OCI-M1 (cell line): ENCODE data around the gene OR51M1.
"Not testable (repeated sequence)": the region's sequence is repeated elsewhere in the genome, so short reads cannot be mapped to it uniquely, and the experiment has no call there.

ENCODE experiments used
- DNase-seq: peaks from one replicate; lab custom pipeline; 2025; lab: John Stamatoyannopoulos, UW

OR51M1 gene, protein sequence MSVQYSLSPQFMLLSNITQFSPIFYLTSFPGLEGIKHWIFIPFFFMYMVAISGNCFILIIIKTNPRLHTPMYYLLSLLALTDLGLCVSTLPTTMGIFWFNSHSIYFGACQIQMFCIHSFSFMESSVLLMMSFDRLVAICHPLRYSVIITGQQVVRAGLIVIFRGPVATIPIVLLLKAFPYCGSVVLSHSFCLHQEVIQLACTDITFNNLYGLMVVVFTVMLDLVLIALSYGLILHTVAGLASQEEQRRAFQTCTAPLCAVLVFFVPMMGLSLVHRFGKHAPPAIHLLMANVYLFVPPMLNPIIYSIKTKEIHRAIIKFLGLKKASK

DNA sequence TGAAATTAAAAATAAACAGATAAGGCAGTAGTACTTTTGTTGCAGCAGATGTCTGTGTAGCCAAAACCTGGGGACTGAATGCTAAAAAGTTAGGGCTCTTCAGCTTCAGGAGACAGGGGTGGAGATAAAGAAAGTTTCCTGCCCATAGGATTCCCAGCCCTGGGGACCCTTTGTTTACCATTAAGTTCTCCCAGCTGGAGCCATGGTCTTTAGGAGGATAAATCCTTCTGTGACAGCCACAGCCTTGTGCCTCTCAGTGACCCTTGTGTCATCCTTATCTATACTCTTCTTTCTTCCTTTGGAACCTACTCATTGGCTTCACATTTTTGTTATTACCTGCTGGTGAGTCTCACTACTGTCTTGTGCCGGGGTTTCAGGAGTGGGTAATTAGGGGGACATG is at the start of gene OR51M1:
Gene OR51M1, plus strand, starts transcription at position 237 of the 400 bp plus-strand sequence. CDS start 5,587 bp downstream, outside the sequence.
- no peak for DNase-seq

DNA sequence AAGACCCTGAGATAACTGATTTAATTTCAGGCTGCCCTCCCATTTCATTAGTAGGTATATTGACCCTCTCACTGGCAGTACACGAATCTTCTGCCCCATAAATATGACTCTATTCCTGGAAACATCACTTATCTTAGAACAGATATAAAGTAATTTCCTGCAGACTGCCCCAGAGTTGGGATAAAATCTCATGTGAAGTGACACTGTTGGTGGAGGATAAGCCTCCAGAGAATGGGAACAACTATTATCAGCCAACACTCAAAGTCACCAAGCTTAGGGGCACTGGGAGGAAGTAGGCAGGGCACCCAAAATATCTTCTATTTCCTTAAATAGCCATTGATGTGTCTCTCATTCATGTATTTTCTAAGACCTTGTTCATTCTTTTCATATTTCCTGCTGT is 48.4 kb upstream of the OR51M1 start:
- peak; percentile 68 for DNase-seq

DNA sequence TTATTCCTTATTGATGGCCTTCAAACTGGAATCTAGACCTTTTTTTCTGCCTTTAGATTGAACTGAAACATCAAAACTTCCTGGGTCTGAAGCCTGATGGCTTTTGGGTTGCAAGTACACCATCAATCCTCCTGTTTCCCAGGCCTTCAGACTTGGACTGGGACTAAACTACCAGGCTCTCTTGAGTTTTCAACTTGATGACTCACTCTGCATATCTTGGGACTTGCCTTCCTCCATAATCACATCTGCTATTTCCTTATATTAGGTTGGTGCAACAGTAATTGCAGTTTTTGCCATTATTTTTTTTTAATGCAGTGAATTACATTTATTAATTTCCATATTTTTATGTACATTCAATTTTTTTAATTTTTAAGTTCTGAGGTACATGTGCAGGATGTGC is 47.3 kb upstream of the OR51M1 start:
- peak; percentile 8 for DNase-seq

DNA sequence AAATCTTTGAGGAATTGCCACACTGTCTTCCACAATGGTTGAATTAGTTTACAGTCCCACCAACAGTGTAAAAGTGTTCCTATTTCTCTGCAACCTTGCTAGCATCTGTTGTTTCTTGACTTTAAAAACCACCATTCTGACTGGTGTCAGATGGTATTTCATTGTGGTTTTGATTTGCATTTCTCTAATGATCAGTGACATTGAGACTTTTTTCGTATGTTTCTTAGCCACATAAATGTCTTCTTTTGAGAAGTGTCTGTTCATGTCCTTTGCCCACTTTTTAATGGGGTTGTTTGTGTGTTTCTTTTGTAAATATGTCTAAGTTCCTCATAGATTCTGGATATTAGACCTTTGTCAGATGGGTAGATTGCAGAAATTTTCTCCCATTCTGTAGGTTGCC is 46.4 kb upstream of the OR51M1 start:
- DNase-seq: not testable (repeated sequence)

DNA sequence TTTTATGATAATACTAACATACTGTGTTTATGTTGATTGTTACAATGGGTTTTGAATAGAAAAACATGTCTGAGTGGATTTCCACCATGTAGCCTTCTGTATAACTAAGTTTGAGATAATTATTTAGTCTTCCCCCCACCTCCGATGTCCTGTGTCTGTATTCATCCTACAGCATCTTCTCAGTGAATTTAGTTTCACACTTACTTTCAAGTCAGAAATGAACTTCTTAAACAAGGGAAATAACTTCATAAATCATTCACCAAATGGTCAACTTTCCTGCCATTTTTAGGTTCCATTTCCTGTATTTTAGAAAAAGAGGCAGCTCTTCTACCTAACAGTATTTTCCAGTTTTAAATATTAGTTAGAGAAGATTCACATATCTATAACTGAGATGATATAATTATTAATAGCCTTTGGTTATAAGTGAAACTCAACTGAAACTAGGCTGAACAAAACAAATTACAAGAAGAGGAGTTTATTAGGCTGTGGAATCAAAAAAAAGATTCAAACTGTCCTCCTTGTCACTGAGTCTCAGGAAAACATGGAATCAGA is 43.8 kb upstream of the OR51M1 start:
- DNase-seq: no peak

DNA sequence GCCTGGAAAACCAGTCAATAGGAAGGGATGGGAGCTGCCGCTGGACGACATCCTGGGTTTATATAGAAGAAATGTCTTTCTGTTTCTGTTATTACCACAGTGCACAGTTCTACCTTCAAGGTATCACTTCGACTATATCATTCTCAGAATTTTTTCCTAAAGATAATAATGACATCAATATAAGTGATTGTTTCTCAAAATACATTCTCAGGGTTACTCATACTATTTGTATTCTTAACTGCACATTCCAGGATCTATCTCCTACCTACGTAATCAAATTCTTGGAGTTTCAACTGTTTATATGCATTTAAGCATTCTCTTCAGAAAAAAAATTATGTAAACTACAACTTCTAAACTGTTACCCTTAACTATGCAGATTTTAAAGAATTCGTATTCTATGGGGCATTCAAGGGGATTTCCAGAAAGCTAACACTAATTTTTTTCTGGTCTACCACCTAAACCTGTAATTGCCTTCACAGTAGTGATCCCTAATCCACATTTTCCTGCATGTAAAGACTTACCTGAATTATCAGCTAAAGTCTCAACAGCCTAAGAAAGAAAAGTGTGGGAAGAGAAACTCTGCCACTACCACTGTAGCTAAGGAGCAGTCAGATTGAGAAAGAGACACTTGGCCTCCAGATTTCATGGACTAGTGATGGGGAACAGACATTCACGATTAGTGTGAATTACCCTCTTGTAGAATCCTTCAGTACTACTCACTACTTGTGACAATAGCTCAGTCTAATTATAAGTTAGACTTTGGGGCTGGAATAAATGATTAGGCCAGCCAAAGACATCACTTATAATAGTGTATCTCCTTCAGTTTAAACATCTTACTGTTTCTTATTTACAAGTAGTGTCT is 39.9 kb upstream of the OR51M1 start, which contains the start of gene OR51B5:
Gene OR51B5, minus strand, starts transcription at position 51 of the 862 bp plus-strand sequence. Its CDS starts 0 bp downstream, at position 51.
- DNase-seq: no peak

DNA sequence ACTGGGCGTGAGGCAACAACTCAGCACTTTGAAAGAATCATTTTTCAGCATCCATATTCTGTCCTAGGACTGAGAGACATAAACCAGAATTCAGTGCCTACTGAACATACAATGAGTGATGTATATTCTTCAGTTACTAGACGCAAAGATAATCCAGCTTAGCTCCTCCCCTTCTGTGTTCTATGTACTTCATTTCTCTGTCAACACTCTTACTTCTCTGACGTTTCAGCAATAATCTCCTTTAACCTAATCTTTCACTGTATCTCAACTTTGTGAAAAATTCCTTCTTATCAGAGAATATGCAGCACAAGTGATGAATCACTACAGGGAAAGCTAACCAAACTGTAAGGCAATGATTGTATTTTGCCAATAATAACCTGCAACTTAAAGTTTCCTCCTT is 37.8 kb upstream of the OR51M1 start:
- no peak for DNase-seq

DNA sequence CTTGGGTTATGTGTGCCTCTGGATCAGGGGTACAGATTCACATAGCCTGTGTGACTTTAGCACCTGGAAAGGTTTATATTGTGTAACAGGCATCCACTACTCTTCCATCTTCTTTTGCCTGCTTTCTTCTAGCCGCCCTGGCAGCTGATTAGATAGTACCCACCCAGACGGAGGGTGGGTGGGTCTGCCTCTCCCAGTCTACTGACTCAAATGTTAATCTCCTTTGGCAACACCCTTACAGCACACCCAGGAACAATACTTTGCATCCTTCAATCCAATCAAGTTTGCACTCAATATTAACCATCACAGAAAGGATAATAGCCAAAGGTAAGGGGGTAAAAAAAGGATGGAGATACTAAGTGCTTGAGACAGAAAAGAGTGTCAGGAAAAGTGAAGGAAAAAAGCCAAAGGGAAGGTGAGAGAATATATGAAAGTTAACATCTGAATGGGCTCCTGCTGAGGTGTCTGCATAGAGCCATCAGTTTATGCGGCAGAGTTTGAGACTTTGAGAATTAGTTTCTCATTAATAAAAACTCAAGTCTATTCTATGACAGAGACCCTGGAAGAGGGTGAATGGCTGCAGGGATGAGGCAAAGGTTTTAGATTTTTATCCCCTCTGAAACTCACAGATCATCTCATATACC is 34.9 kb upstream of the OR51M1 start:
- no peak for DNase-seq

DNA sequence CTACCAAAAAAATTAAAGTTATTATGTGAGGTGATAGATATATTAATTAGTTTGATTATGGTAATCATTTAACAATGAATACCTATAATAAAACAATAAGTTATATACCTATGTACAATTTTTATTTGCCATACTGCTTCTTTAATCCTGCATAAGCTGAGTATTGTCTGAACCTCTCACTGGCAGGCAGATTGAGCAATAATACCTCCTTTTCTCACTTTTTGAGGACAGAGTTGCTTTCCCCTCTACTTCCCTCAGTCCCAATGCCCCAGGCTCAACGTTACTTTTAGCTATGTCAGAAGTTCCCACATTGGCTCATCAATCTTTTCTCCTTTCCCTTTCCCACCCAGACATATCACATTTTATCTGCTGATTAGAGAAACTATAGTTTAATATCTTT is 34.1 kb upstream of the OR51M1 start:
- DNase-seq: no peak

DNA sequence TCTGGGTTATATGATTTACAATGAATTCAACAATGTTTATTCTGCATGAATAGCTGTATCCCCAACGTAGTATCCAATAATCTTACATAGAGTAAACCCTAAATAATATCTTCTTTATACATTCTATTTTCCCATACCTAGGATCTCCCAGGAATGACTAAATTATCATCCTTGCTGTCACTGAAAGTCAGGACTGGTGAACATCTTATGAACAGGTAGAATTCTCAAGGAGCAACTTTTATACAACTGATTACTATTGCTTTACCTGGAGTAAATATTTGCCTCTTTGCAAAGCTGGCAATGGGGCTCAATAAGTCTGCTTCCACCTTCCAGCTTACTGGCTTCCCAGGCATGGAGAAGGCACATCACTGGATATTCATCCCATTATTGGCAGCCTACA is 32.4 kb upstream of the OR51M1 start, which contains the start of gene OR51B6:
Gene OR51B6, plus strand, starts transcription at position 301 of the 400 bp plus-strand sequence. Its CDS starts 0 bp downstream, at position 301.
- DNase-seq: no peak

DNA sequence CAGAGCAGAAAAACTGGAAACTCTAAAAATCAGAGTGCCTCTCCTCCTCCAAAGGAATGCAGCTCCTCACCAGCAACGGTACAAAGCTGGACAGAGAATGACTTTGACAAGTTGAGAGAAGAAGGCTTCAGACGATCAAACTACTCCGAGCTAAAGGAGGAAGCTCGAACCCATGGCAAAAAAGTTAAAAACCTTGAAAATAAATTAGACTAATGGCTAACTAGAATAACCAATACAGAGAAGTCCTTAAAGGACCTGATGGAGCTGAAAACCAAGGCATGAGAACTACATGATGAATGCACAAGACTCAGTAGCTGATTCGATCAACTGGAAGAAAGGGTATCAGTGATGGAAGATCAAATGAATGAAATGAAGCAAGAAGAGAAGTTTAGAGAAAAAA is 27.6 kb upstream of the OR51M1 start:
- not testable (repeated sequence) for DNase-seq

DNA sequence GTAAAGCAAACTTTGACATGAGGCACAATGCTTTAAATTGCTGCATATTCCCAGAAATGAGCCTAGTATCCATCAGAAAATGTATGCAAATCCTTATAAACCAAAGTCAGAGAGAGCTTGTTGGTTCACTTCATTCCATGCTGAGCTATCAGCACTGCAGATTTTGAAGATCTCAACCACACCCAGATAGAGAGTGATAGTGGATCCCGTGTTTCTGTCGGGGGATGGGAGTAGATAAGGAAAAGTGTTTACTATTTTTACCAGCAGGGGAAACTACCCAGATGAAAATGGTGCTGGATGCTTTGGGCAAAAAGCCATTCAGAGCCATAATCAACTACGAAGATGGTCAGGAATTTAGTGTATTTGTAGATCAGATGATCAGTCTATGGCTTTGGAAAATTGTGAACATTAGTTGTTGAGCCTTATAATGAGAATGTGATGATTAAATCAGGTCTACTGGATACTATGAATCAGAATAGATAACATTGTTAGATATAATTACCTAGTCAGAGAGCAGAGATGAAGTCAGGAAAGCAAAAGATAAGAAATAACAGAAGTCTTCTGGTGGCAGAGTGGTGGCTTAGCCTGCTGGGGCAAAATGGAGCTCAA is 21.5 kb upstream of the OR51M1 start:
- DNase-seq: no peak

DNA sequence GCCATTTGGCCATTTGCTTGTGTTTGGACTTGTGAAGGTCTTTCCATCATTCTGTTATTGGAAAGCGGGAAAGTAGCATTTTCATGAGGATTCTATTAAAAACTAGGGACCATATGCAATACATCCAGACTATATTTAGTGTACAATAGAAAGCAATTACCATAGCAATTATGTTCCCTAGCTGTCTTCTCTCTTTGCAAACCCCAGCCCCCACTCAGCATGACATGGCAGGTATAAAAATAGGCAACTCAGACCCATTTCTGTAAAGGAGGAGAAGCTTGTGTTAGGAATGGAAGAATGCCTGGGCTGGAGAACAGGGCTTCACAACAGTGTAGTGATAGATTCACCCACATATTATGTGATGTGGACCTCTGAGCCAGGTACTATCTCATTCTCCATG is 19.9 kb upstream of the OR51M1 start:
- peak; percentile 8 for DNase-seq

DNA sequence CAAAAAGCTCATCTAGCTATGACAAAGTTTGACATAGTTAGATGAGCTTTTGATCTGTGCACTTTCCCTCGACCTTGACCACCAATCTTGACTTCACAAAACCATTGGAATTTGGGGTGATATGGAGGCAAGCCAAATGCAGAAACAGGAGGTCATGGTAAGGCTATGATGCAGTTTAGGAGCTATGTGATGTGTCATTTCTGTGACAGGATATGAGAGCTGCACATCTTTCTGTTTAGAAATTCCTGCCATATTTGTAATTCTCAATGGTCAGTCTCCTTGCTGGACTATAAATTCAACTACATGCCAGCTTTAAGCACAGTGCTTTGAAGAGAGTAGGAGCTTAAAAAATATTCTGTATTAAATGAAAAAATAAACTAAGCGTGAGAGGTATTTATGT is 19.4 kb upstream of the OR51M1 start:
- DNase-seq: no peak

DNA sequence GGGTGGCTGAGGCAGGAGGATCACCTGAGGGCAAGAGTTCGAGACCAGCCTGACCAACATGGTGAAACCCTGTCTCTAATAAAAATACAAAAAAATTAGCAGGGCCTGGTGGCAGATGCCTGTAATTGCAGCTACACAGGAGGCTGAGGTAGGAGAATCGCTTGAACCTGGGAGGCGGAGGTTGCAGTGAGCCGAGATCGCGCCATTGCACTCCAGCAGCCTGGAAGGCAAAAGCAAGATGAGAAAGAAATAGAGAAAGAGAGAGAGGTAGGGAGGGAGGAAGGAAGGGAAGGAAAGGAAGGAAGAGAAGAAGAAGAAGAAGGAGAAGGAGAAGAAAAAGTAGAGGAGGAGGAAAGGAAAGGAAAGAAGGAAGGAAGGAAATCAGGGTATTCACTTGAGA is 17.2 kb upstream of the OR51M1 start:
- not testable (repeated sequence) for DNase-seq

DNA sequence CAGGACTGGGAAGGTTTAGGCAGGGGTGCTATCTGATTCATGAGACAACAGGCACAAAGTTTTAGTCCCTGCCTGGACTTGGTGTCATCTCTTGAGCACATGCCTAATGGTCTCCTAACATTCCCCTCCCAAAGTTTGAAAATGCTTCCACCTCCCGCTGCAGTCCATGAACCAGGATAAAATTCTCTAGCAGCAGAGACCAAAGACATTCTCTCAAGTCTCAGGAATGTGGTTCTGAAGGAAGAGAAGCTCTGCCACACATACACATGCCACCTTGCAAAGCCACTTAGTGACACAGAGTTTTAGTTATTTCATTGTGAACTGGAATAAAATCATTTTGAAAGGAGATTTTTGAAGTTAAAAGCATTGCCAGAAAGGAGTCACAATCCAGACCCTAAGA is 16.8 kb upstream of the OR51M1 start:
- DNase-seq: no peak

DNA sequence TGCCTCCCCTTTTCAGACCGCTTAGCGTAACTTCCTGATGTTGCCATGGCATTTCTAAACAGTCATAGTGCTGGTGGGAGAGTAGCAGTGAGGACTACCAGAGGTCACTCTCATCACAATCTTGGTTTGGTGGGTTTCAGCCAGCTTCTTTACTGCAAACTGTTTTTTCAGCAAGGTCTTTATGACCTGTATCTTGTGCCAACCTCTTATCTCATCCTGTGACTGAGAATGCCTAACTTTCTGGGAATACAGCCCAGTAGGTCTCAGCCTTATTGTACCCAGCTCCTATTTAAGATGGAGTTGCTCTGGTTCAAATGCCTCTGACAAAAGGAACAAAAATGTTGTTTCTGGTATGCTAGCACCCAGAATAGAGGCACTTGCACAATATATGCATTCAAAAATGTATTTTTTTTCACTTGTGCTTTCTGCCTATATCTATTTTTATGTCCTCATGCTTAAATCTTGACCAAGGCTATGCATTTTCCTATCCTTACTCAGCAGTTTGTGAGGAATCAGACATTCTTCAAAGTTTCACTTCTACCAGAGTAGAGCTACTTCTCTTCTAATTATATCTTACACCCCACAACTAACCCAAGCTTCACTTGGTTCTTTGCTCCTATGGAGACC is 16.1 kb upstream of the OR51M1 start:
- DNase-seq: peak; percentile 23

DNA sequence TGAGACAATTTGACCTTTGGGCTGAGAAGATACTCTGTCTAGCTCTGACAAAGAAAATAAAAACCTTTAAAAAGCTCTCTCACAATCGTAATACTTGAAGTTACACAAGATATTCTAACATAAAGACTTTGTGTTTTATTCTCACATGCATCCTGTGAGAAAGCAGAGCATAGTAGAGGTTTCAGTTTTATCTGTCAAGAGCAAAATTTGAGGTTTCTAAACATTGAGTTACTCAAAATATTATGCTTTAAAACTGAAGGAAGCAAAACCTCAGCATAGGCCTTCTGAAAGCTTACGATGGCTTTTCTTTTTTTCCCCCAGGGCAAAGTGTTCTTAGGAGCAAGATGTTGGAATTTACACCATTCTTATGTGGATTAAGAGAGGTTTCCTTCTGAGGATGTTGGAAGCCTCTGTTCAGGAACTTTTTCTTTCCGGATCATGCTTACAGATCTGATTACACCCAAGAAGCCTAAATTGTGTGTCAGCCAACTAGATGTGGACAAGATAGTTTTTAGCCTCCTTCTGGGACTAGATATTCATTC is 15.0 kb upstream of the OR51M1 start:
- DNase-seq: no peak

DNA sequence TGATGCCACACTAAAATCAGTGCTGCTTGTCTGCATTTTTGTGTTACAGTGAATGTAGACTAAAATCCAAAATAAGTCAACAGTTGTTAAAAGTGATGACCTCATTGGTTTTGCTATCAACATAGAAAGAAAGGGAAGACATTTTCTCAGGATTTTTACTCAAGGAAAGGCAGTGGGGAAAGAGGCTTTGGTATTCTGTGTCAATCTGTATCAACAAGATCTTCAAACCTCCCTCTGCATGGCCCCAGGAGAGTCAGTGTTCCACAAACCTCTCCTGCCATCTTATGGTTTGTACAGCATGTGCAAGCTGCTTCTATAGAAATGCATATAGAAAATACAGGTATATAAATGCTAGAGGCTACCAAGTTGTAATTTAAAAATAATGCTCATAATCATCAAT is 13.8 kb upstream of the OR51M1 start:
- peak; percentile 81 for DNase-seq

DNA sequence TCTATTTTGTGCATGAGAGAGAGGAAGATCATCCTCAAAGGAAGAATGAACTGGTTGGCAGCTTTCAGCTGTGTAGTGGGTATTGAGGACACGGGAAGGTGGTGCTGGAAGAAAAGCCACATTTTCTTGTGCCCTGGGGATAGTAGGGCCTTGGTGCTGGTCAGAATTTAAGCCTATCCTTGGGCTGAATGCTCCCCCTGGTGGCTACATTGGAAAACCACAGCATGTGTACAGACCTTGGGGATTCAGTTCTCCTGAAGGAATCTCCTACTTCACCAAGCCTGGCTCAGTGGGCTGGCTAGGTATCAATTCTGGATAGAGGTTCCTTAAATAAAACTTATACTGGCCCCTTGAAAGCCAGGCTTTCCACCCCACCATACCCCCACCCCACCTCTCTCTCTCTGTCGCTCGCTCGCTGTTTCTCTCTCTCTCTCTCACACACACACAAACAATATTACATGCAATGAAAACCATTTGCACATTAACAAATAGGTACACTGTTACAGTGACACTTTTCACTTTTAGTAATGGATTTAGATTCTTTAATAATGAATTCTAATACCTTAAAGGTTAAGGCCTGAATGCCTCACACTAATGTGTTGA is 2.8 kb upstream of the OR51M1 start:
- peak; percentile 76 for DNase-seq

DNA sequence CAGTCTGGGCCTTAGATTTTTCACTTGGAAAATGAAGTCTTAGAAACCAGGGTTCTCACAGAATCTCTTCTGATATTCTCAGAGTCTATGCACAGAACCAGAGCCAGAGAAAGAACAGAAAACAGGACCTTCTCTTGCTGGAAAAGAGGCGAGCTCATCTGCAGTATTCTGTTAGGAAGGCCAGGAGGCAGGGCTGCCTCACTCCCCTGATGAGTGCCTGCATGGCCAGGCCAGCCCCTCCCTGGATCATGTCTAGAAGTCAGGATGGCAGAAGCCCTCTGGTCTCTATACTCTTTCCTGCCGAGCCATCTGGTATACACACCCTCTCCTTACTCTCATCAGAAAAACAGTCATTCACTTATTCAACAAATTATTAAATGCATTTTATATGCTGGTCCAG is 723 bp downstream of the OR51M1 start:
- no peak for DNase-seq
